ENCODE measurements around the gene MGAT3.

The MGAT3 gene

DNA sequence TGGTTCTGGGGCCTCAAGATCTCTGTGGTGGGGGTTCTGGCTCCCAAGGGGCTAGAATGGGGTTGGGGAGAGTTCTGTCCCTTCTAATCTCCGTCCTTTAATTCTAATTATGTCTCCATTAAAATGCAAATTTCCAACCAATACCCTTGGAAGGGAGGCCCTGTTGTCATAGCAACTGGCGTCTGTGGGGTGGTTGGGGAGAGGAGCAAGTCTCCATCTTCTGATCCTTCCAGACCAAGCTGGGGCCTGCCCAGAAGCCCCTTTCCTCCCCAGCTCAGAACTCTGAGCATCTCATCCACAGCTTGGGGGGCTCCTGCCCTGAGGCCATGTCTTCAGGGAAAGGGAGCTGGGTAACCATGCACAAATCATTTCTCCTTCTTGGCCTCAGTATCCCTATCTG, 81.2 kb downstream of the MGAT3 start:
- DNase-seq (no peak), ATAC-seq (ENCODE audit: insufficient read depth, low read depth) (no peak)
- peaks cover 24% of the 10 kb centered on the region for H3K4me1 ChIP-seq (ENCODE audit: insufficient read depth, low read length)
- no peak overlapping the region for H3K9ac ChIP-seq (ENCODE audit: low read depth, low read length)
- no peak for TF ChIP-seq EZH2 (IDR thresholded peaks at IDR 0.05; ENCODE audit: borderline replicate concordance, low read depth, low read length, severe bottlenecking)
- TF ChIP-seq, protein P1, sequence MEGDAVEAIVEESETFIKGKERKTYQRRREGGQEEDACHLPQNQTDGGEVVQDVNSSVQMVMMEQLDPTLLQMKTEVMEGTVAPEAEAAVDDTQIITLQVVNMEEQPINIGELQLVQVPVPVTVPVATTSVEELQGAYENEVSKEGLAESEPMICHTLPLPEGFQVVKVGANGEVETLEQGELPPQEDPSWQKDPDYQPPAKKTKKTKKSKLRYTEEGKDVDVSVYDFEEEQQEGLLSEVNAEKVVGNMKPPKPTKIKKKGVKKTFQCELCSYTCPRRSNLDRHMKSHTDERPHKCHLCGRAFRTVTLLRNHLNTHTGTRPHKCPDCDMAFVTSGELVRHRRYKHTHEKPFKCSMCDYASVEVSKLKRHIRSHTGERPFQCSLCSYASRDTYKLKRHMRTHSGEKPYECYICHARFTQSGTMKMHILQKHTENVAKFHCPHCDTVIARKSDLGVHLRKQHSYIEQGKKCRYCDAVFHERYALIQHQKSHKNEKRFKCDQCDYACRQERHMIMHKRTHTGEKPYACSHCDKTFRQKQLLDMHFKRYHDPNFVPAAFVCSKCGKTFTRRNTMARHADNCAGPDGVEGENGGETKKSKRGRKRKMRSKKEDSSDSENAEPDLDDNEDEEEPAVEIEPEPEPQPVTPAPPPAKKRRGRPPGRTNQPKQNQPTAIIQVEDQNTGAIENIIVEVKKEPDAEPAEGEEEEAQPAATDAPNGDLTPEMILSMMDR (IDR thresholded peaks at IDR 0.05; ENCODE audit: borderline replicate concordance, extremely low read depth, low read length, poor library complexity, severe bottlenecking), result no peak
- no peak overlapping the region for H3K4me3 ChIP-seq (ENCODE audit: low read depth in 1 of 2, low read length in 2 of 2)
- H3K9me3 ChIP-seq (ENCODE audit: insufficient read depth, low read length, severe bottlenecking), result no peaks in the 10 kb centered on the region
- no peak overlapping the region for H3K4me2 ChIP-seq (ENCODE audit: insufficient read depth, low read length)
- H3K79me2 ChIP-seq (ENCODE audit: insufficient read depth, low read length), result no peaks in the 10 kb centered on the region
- H3K36me3 ChIP-seq (ENCODE audit: insufficient read depth, low read length), result no peaks in the 10 kb centered on the region
- no peaks in the 10 kb centered on the region for H3K27me3 ChIP-seq (ENCODE audit: insufficient read depth, low read length, poor library complexity)
- H4K20me1 ChIP-seq (ENCODE audit: insufficient read depth, low read length), result no peaks in the 10 kb centered on the region
- H2AFZ ChIP-seq (ENCODE audit: low read depth, low read length), result no peak overlapping the region
- no peak overlapping the region for H3K27ac ChIP-seq (ENCODE audit: low read length)

All from DND-41 (cell line).